Glomerular visceral epithelial cell (primary cell): ENCODE measurements around the gene TUBA1A.
"Not testable (repeated sequence)": the region's sequence is repeated elsewhere in the genome, so short reads cannot be mapped to it uniquely, and the experiment has no call there.

ENCODE experiments used
- DNase-seq: peaks from one replicate; pipeline ENCODE4 v3.0.0-alpha.2; 2016; ENCODE audit errors: extremely low spot score

The TUBA1A gene

GRCh38 chr12:49201595-49202295 lies 12.9 kb upstream of the TUBA1A start:
- DNase-seq = no peak

DNA sequence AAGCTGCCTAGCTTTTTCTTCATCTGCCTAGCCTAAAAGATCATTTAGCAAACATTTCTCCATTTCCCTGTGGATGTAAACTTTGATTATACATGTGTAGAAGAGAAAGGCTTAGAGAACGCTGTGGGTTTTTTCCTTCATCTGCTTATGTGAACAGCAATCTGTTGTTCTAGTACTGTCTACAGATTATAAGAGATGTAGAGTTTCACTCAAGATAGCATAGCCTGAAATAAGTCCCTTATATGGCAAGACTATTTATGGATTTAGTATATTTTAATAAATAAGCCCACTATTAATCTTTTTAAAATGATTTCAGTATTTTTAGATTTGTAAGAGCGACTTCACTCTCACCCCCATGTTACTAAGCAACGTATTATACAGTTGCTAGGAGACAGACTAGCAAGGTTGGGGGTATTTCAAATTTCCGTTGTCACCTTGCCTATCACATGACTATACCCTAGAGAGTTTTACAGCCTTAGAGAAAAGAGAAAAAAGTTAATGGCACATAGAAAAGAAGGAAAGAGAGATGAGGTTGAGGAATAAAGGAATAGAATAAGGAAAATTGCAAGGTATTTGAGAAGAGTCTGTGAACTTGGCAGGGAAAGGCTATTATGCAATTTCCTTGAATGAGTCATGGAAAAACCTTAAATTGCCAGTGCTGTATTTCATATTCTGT lies 12.2 kb upstream of the TUBA1A start:
- DNase-seq = peak; percentile 49

GRCh38 chr12:49198431-49199155 lies 9.7 kb upstream of the TUBA1A start:
- peak; percentile 69 for DNase-seq

DNA sequence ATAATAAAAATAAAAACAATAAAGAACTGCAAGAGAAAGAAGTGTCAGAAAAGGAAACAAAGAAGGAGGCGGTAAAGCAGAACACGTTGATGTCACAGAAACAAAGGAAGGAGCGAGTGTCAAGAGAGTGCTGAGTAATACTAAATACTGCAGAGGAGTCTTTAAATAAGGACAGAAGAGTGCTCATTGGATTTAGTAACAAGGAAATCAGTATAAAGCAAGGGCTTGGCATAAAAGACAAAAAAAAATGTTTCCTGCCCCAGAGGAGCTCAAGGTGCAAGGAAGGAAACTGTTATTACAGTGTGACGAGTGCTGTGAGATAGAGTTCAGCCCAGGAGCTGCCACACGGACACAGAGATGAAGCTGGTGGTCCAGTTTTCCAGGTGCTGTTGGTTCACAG lies 8.4 kb upstream of the TUBA1A start:
- DNase-seq = no peak

DNA sequence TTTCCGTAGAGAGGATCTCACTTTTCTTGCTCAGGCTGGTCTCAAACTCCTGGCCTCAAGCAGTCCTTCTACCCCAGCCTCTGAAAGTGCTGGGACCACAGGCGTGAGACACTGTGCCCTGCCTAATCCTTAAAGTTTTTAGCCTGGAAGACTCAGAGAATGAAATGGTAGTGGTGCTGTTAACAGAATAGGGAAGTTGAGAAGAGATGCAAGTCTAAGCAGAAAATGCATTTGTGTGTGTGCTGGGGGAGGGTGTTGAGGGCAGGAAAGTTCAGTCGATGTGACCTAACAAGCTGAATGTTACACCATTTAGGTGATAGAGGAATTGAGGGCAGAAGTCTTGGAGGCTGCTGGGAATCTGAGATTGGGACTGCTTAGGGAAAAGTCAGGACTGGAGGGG lies 6.9 kb upstream of the TUBA1A start:
- DNase-seq = no peak

DNA sequence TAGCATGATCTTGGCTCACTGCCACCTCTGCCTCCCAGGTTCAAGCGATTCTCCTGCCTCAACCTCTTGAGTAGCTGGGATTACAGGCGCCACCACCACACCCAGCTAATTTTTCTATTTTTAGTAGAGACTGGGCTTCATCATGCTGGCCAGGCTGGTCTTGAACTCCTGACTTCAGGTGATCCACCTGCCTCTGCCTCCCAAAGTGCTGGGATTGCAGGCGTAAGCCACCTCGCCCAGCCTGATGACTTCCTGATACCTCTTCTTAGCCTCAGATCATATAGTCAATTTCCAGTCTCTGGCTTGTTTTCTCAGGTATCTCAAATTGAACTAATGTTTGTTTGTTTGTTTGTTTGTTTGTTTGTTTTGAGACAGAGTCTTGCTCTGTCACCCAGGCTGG lies 4.9 kb upstream of the TUBA1A start:
- DNase-seq = not testable (repeated sequence)

DNA sequence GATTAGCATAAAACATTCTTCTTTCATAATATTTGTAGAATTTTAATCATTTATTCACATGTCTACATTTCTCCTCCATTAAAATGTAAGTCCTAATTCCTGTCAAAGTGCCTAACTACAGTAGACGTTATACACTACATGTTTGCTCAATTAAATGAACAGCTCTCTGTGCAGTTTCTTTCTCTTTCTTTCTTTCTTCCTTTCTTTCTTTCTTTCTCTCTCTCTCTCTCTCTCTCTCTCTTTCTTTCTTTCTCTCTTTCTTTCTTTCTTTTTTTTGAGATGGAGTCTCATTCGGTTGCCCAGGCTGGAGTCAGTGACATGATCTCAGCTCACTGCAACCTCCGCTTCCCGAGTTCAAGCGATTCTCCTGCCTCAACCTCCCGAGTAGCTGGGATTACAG lies 2.6 kb upstream of the TUBA1A start:
- DNase-seq = not testable (repeated sequence)

GRCh38 chr12:49190974-49191373 lies 2.1 kb upstream of the TUBA1A start:
- no peak for DNase-seq

DNA sequence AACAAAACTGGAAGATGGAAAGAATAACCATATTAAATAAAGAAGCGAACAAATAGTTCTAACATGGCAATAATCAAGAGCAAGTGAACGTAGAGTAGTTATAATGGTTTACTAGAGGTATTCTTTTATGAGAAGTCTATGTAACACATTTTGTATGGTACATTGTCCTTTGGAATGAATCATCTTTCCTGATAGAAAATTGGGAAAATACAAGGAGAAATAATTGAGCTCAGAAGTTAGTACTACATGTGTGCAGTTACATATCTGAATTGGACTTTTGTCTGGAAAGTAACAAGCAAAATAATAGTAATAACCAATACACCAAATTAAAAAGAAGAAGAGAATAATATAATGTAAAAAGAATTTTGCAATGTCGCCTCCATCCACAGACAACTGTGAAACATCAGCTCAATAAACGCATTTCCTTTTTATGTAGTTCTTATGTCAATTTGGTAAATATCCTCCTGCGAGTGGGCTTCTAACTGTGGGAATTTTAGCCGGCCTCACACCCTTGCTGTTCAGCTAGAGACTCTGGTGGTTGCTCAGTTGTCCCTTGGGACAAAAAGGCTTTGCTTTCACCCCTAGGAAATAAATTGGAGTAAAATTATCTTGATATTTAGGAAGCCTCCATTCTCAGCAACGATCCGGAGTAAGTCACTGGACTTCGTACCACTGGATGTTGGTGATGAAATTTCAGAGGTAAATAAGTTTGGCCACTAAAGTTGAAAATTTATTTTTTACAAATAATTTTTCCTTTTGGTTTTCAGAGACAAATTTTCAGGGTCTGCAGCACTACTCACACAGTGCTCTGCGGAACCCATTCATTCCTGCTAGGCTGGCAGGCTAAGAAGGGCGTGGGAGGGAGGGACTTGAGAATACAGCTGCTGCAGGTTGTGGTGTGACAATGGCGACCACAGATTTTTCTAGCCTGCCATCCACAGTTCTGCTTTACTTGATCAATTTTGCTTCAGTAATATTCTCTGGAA lies 1.1 kb upstream of the TUBA1A start:
- no peak for DNase-seq

GRCh38 chr12:49188201-49188915 lies 522 bp downstream of the TUBA1A start:
- peak; percentile 66 for DNase-seq

DNA sequence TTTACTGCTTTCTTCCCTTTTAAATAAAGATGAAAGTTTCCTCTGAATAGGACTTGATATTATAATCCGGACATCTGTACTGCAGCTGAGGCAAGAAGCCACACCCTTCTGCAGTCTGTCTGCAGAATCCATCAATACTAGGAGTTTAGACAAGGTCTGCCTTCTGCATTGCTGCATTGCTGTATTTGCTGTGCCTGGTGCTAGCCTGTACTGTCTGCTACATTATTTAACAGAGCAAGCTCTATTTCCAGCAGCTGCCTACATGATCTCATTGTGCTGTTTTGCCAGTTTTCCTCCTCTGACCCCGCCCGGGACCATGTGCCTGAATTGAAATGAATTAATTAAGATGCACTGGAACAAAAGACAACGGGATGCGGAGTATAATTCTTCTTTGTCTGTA lies 1.7 kb downstream of the TUBA1A start:
- peak; percentile 35 for DNase-seq

DNA sequence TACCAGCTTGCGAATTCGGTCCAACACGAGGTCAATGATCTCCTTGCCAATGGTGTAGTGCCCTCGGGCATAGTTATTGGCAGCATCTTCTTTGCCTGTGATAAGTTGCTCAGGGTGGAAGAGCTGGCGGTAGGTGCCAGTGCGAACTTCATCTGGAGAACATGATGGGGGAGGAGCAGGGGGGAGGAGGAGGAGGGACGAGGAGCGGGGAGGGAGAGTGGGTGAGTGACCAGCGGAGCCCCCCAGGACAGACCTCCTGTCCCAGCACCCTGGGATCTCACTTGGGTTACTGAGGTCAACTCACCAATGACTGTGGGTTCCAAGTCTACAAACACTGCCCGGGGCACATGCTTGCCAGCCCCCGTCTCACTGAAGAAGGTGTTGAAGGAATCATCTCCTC lies 2.6 kb downstream of the TUBA1A start:
- DNase-seq = not testable (repeated sequence)

GRCh38 chr12:49184697-49185096 lies 4.2 kb downstream of the TUBA1A start:
- not testable (repeated sequence) for DNase-seq

- DNase-seq = not testable (repeated sequence)
Measured at GRCh38 chr12:49183214-49183950, 5.5 kb downstream of the TUBA1A start.

DNA sequence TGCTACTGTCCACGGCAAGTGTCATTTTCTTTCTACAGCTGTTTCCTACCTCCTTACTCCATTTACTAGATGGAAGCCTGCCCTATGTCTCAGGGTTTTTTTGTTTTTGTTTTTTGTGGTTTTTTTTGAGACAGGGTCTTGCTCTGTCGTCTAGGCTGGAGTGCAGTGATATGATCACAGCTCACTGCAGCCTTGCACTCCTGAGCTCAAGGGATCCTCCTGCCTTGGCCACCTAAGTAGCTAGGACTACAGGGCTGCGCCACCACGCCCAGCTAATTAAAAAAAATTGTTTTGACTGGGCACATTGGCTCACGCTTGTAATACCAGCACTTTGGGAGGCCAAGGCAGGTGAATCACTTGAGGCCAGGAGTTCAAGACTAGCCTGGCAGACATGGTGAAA lies 14.7 kb downstream of the TUBA1A start:
- no peak for DNase-seq

DNA sequence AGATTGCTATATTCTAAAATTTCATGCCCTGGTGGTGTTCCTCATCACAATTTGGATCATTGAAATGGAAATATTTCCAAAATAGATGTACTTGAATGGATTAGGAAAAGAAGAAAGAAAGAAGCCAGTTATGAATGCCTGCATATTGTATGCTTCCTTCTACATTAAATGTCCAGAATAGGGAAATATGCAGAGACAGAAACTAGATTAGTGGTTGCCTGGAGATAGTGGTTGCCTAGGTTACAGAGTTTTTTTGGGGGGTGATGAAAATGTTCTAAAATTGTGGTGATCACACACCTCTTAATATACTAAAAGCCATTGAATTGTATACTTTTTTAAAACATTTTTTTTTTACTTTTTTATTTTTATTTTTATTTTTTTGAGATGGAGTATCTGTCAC lies 18.0 kb downstream of the TUBA1A start:
- DNase-seq = no peak

- DNase-seq = no peak
Measured at GRCh38 chr12:49165114-49165513, 23.8 kb downstream of the TUBA1A start.

GRCh38 chr12:49161901-49162300 lies 27.0 kb downstream of the TUBA1A start:
- DNase-seq = not testable (repeated sequence)

DNA sequence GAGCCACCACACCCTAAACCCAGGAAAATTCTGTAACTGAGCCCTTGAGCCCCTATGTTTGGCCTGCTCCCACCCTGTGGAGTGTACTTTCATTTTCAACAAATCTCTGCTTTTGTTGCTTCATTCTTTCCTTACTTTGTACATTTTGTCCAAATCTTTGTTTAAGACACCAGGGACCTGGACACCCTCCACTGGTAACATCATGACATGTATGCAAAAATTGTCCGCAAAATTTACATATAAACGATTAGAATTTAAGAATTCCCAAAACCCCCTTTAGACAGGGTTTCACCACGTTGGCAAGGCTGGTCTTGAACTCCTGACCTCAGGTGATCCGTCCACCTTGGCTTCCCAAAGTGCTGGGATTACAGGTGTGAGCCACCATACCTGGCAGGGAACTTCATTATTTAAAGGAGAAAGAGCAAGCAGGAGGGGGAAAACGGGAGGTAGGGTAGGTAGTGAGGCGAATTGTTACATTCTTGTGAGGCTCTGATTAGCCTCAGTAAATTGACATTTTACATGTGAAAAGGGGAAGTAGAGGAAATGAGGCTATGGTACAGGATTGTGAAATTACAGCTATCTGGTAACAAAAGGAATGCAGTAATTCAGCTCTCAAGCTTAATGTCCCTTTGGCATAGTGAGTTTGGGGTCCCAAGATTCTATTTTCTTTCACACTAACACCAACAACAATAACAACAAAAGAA lies 27.6 kb downstream of the TUBA1A start:
- DNase-seq = no peak

GRCh38 chr12:49160399-49160798 lies 28.5 kb downstream of the TUBA1A start:
- DNase-seq = no peak
